ENCODE results near the gene TRIM3. TPM values are rescaled to one million over a fixed set of nuclear protein-coding genes. Genes with fewer than 3 reads are reported as not detected.

Gene TRIM3
- total RNA-seq, 1 experiment from 2014 or later: 20.3 TPM

DNA sequence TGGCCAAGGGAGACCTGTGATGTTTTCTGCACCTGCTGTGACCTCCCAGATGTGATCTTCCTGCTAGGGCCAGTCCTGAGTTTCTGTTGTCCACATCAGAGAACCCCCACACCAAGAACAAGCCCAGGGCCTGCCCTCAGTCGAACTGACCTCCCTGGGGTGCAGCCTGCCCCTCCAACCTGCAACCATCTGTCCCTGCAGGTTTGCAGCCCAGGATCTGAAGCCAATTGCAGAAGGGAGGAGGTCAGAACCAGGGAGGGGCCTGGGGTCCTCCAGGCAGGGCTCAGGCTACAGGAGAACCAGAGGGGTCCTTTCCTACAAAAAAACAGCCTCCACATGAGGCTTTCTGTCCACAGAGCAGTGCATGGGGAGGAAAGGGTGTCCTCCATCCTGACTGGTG is 807 bp downstream of the TRIM3 start:
- Histone ChIP-seq H3K36me3 (ENCODE audit: low read depth, low read length) (peaks cover 5% of the 10 kb centered on the region; the same call in 1 of the 2 replicates), H3K9me2 (replicated peaks; ENCODE audit: low read length) (no peaks in the 10 kb centered on the region), H3K27me3 (ENCODE audit: low read length) (no peaks in the 10 kb centered on the region), H3K4me1 (ENCODE audit: insufficient read depth, low read length) (peaks cover 28% of the 10 kb centered on the region), H3K79me2 (ENCODE audit: low read length) (no peaks in the 10 kb centered on the region), H3K4me2 (ENCODE audit: low read length) (peak overlapping the region; percentile 70), H4K20me1 (ENCODE audit: low read length) (no peaks in the 10 kb centered on the region), H3F3A (ENCODE audit: low read length, unreplicated experiment) (no peaks in the 10 kb centered on the region), H2AFZ (ENCODE audit: low read length) (no peak overlapping the region), H3K27ac (ENCODE audit: low read length) (no peak overlapping the region), H3K9ac (ENCODE audit: low read length) (no peak overlapping the region; the same call in 1 of the 2 replicates), H3K9me3 (ENCODE audit: low read length) (no peaks in the 10 kb centered on the region), H3K4me3 (ENCODE audit: low read length) (peak overlapping the region; percentile 55)
- TF ChIP-seq, protein P1, sequence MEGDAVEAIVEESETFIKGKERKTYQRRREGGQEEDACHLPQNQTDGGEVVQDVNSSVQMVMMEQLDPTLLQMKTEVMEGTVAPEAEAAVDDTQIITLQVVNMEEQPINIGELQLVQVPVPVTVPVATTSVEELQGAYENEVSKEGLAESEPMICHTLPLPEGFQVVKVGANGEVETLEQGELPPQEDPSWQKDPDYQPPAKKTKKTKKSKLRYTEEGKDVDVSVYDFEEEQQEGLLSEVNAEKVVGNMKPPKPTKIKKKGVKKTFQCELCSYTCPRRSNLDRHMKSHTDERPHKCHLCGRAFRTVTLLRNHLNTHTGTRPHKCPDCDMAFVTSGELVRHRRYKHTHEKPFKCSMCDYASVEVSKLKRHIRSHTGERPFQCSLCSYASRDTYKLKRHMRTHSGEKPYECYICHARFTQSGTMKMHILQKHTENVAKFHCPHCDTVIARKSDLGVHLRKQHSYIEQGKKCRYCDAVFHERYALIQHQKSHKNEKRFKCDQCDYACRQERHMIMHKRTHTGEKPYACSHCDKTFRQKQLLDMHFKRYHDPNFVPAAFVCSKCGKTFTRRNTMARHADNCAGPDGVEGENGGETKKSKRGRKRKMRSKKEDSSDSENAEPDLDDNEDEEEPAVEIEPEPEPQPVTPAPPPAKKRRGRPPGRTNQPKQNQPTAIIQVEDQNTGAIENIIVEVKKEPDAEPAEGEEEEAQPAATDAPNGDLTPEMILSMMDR (conservative IDR thresholded peaks at IDR 0.05; ENCODE audit: low read depth, low read length): no peak
- TF ChIP-seq EZH2 (IDR thresholded peaks at IDR 0.05; ENCODE audit: low read length, unreplicated experiment) (no peak), EZH2phosphoT487 (IDR thresholded peaks at IDR 0.05; ENCODE audit: borderline replicate concordance, low read length) (no peak)
- no TSS peak for BruUV-seq (replicated peaks)
- ATAC-seq (no peak), DNase-seq (no peak)
- intact Hi-C loops (cut with micrococcal nuclease): no loop called here
- ChIA-PET POLR2A (ENCODE audit: unreplicated experiment) (interaction anchor here (0.7 kb wide), 1 partner anchor 94 kb away, joined by 3 read pairs; no protein-coding TSS in a partner anchor), CTCF (interaction anchor here (1.3 to 1.6 kb wide), 2 partner anchors 53 to 94 kb away, joined by 3 to 4 read pairs; no protein-coding TSS in a partner anchor)

DNA sequence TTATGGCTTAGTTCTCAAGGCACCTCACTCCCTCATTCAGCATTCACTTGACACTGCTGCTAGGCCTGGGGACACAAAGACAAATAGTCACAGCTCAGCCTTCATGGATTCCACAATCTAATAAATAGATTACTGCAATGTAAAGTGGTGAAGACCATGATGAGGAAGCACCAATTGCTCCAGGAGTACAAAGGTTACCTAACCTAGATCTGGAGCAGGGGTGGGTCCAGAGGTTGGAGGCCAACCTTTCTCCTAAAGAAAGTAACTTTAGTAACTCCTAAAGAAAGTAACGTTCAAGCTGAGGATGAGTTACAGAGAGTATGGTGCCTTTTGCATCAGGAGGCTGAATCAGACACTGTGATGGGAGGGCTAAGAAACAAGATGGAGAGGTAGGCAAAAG is 4.1 kb downstream of the TRIM3 start:
- Histone ChIP-seq H3K9ac (ENCODE audit: low read length) (no peak overlapping the region), H3K4me2 (ENCODE audit: low read length) (no peak overlapping the region), H3K27ac (ENCODE audit: low read length) (no peak overlapping the region), H3K4me3 (ENCODE audit: low read length) (no peak overlapping the region), H3K79me2 (ENCODE audit: low read length) (no peaks in the 10 kb centered on the region), H3K36me3 (ENCODE audit: low read depth, low read length) (no peaks in the 10 kb centered on the region), H3K9me2 (replicated peaks; ENCODE audit: low read length) (no peaks in the 10 kb centered on the region), H4K20me1 (ENCODE audit: low read length) (no peaks in the 10 kb centered on the region), H3F3A (ENCODE audit: low read length, unreplicated experiment) (no peaks in the 10 kb centered on the region), H2AFZ (ENCODE audit: low read length) (no peak overlapping the region), H3K9me3 (ENCODE audit: low read length) (no peaks in the 10 kb centered on the region), H3K27me3 (ENCODE audit: low read length) (no peaks in the 10 kb centered on the region), H3K4me1 (ENCODE audit: insufficient read depth, low read length) (peaks cover 12% of the 10 kb centered on the region)
- intact Hi-C loops (cut with micrococcal nuclease): no loop called here
- TF ChIP-seq, protein P1 (conservative IDR thresholded peaks at IDR 0.05; ENCODE audit: low read depth, low read length): no peak
- TF ChIP-seq EZH2phosphoT487 (IDR thresholded peaks at IDR 0.05; ENCODE audit: borderline replicate concordance, low read length) (no peak), EZH2 (IDR thresholded peaks at IDR 0.05; ENCODE audit: low read length, unreplicated experiment) (no peak)
- CTCF ChIA-PET: no interaction called here
- no peak for DNase-seq
- ATAC-seq: no peak
- POLR2A ChIA-PET (ENCODE audit: unreplicated experiment): no interaction called here
- no TSS peak for BruUV-seq (replicated peaks)

DNA sequence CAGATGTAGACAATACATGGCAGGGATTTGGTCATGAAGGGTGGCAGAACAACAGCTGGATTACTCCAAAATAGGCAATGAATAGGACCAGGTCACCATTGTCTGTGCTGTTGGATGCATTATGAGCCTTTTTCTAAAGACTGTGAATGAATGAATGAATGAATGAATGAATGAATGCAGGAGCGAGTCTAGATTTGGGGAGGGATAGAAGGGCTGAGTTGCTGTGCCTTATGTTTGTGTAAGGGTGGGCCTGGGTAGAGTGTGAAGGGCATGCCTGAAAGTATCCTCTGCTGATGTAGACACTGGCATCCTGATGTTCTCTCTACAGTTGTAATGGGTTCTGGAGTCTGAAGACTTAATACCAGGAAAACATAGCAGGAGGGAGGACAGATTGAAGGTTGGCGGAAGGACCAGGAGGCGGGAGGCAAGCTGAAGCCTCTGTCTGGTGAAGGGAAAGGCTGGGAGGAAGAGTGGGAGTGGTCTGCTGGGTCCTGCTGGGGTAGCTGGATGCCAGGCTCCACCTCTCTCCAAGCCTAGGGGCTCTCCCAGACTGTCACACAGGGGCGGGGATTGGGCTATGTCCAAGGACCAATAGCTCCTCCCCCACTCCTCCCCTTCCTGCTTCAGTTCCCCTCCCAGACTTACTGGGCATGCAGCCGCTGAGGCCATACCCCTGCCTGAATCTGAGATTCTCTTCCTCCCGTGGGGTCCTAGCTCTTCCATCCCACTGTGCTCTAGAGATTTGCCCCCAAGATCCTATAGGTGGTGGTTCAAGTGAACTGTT is 4.8 kb downstream of the TRIM3 start:
- no peak overlapping the region for H3K27ac ChIP-seq (ENCODE audit: low read length)
- ChIA-PET CTCF (no interaction called here), POLR2A (ENCODE audit: unreplicated experiment) (no interaction called here)
- no peaks in the 10 kb centered on the region for H3K79me2 ChIP-seq (ENCODE audit: low read length)
- no peaks in the 10 kb centered on the region for H3K9me3 ChIP-seq (ENCODE audit: low read length)
- ATAC-seq (no peak), DNase-seq (peak; percentile 31)
- no TSS peak for BruUV-seq (replicated peaks)
- H3K4me2 ChIP-seq (ENCODE audit: low read length): no peak overlapping the region
- intact Hi-C loops (cut with micrococcal nuclease): no loop called here
- H2AFZ ChIP-seq (ENCODE audit: low read length): no peak overlapping the region
- H3K36me3 ChIP-seq (ENCODE audit: low read depth, low read length): no peaks in the 10 kb centered on the region
- H3K27me3 ChIP-seq (ENCODE audit: low read length): no peaks in the 10 kb centered on the region
- no peak overlapping the region for H3K9ac ChIP-seq (ENCODE audit: low read length)
- H3K9me2 ChIP-seq (replicated peaks; ENCODE audit: low read length): no peaks in the 10 kb centered on the region
- no peaks in the 10 kb centered on the region for H3F3A ChIP-seq (ENCODE audit: low read length, unreplicated experiment)
- H3K4me3 ChIP-seq (ENCODE audit: low read length): no peak overlapping the region
- H3K4me1 ChIP-seq (ENCODE audit: insufficient read depth, low read length): peaks cover 8% of the 10 kb centered on the region; the same call in 1 of the 2 replicates
- no peak for TF ChIP-seq EZH2 (IDR thresholded peaks at IDR 0.05; ENCODE audit: low read length, unreplicated experiment)
- TF ChIP-seq, protein P1 (conservative IDR thresholded peaks at IDR 0.05; ENCODE audit: low read depth, low read length): no peak
- no peak for TF ChIP-seq EZH2phosphoT487 (IDR thresholded peaks at IDR 0.05; ENCODE audit: borderline replicate concordance, low read length)
- H4K20me1 ChIP-seq (ENCODE audit: low read length): no peaks in the 10 kb centered on the region

Data from PC-3 (cell line).